GM12891 (cell line): Measurements from ENCODE around the gene RHBDL2.

Experiments used
- PAX5 ChIP-seq: IDR thresholded peaks from 2 replicates; pipeline ENCODE4 v1.6.1; 2011; ENCODE audit warnings: low read length, moderate library complexity, mild to moderate bottlenecking; ENCODE audit not compliant: insufficient read depth, severe bottlenecking
- POLR2A ChIP-seq: IDR thresholded peaks from 2 replicates; pipeline ENCODE4 v1.6.1; 2011; ENCODE audit warnings: low read depth, low read length, control low read depth
- POLR2AphosphoS5 ChIP-seq: IDR thresholded peaks from 2 replicates; pipeline ENCODE4 v1.6.1; 2011; ENCODE audit warnings: low read depth, low read length, control low read depth
- SPI1 ChIP-seq: IDR thresholded peaks from 2 replicates; pipeline ENCODE4 v1.6.1; 2011; ENCODE audit warnings: low read depth, low read length, control low read depth
- TAF1 ChIP-seq: IDR thresholded peaks from 2 replicates; pipeline ENCODE4 v1.6.1; 2011; ENCODE audit warnings: low read depth, low read length, control low read depth

DNA sequence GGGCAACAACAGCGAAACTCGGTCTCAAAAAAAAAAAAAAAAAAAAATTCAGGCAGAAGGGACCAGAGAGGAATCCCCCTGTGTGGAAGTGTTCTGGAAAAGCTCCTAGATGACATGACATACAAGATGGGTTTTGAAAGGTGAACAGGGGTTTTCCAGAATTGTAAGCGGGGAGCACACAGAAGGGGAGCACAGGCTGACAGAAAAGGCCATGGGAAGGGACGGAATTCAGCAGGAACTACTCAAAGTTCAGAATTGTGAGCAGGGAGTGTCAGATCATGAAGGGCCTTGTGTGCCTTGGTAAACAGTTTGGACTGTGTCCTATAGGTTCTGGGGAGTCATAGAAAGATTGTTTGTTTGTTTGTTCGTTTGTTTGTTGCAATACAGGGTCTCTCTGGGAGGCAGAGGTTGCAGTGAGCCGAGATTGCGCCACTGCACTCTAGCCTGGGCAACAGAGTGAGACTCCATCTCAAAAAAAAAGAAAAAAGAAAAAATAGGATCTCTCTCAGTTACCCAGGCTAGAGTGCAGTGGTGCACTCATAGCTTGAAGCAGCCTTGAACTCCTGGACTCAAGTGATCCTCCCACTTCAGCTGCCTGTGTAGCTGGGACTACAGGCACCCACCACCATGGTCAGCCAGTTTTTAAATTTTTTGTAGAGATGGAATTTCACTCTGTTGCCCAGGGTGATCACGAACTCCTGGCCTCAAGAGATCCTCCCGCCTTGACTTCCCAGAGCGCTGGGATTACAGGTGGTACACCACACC is 1.2 kb upstream of the RHBDL2 start:
- TF ChIP-seq POLR2AphosphoS5 (no peak), POLR2A (no peak), TAF1 (no peak), SPI1 (no peak), PAX5 (no peak)
